GM12865 (cell line): ENCODE data around the gene FER.

Experiments
- DNase-seq: peaks from one replicate; pipeline ENCODE4 v3.0.0; 2010; ENCODE audit warnings: low read depth
- H3K4me3 ChIP-seq: 2 replicates; pipeline ENCODE4 v1.5.1; 2011; ENCODE audit warnings: mild to moderate bottlenecking, low read depth, low read length, control low read depth
- TF ChIP-seq, protein P1 (sequence below): IDR thresholded peaks from 2 replicates; pipeline ENCODE4 v1.5.1; 2011; ENCODE audit warnings: low read length, control low read depth, low read depth, inconsistent platforms; ENCODE audit not compliant: insufficient read depth; ENCODE audit errors: missing control alignments

The FER gene

DNA sequence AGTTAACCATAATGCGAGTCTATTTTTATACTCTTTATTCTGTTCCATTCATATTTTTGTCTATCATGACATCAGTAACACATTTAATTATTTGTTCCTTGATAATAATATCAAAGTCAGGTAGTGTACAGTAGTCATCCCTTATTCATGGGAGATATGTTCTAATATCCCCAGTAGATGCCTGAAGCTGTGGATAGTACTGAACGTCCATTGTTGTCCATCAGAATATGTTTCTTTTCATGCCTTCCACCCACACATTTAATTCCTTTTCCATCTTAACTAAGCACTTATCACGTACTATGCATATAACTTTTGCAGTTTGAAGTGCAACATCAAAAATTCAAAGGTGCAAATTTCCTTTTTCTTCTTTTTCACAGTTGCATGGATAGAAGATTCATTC lies 53.6 kb downstream of the FER start:
- no peak overlapping the region for H3K4me3 ChIP-seq
- no peak for DNase-seq
- TF ChIP-seq, protein P1, sequence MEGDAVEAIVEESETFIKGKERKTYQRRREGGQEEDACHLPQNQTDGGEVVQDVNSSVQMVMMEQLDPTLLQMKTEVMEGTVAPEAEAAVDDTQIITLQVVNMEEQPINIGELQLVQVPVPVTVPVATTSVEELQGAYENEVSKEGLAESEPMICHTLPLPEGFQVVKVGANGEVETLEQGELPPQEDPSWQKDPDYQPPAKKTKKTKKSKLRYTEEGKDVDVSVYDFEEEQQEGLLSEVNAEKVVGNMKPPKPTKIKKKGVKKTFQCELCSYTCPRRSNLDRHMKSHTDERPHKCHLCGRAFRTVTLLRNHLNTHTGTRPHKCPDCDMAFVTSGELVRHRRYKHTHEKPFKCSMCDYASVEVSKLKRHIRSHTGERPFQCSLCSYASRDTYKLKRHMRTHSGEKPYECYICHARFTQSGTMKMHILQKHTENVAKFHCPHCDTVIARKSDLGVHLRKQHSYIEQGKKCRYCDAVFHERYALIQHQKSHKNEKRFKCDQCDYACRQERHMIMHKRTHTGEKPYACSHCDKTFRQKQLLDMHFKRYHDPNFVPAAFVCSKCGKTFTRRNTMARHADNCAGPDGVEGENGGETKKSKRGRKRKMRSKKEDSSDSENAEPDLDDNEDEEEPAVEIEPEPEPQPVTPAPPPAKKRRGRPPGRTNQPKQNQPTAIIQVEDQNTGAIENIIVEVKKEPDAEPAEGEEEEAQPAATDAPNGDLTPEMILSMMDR = no peak

DNA sequence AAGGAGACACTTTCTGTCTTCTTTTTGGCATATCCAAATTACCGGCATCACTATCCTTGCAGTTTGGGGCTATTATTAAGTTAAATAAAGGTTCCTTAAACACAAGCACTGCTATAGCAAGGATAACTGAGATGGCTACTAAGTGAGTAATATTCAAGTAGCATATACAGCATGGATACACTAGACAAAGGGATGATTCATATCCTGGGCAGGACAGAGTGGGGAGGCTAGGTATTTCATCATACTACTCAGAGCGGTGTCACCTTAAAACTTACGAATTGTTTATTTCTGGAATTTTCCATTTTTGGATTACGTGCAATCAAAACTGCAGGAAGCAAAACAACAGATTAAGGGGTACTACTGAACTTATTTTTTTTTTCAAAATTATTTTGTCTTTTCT lies 54.1 kb downstream of the FER start:
- TF ChIP-seq, protein P1 = no peak
- no peak for DNase-seq

DNA sequence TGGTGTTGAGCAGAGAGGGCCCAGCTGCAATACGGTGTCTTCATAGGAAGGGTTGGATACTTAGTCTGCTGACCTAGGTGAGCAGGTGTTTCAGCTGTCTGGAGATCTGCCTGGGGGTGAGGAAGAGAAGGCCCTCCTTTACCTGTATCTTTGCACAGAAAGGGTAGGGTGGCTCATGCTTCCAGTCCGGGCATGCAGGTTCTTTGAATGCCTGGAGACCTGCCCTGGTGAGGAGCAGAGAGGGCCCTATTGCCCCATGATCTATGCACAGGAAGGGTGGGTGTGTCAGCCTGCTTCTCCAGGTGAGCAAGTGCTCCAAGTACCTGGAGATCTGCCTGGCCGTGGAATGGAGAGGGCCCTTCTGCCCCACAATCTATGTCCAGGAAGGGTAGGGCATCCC lies 63.0 kb downstream of the FER start:
- no peak overlapping the region for H3K4me3 ChIP-seq
- TF ChIP-seq, protein P1 = no peak
- no peak for DNase-seq

More for the DNA sequence above, 54.1 kb downstream of the FER start:
- no peak overlapping the region for H3K4me3 ChIP-seq

DNA sequence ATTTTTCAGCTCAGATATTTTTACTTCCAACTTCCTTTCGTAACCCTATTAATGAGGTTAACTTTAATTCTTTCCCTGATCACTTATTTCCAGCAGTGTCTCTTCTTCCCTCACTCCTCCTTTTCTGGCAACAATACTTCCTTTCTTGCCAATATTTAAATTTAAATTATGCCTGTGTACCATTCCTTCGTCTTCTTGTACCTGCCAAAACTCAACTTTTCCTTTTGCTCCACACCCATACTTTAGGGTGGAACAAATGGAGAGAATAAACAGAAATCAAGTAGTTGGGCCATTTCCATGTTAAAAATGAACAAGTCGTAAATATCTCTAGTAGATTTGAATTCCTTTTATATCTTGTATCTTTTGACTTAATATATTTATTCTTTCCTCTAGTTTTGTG lies 66.0 kb downstream of the FER start:
- DNase-seq = no peak
- H3K4me3 ChIP-seq = no peak overlapping the region
- TF ChIP-seq, protein P1 = no peak

DNA sequence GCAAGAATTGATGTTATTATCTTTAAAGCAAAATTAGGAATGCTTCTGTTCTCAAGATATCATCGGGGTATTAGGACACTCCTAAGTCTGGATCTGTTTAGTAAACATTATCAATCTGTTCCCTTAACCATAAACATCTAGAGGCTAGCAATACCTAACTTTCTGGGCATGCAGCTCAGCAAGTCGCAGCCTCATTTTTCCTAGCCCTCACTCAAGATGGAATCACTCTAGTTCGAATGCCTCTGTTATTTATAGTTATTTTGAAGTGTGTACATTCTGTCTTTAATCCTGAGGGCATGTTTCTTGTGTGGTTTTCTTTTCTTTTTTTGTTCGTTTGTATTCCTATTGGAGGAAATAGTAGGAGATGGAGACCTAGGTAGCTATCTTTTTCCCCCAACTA lies 66.9 kb downstream of the FER start:
- H3K4me3 ChIP-seq = no peak overlapping the region
- TF ChIP-seq, protein P1 = no peak
- no peak for DNase-seq

DNA sequence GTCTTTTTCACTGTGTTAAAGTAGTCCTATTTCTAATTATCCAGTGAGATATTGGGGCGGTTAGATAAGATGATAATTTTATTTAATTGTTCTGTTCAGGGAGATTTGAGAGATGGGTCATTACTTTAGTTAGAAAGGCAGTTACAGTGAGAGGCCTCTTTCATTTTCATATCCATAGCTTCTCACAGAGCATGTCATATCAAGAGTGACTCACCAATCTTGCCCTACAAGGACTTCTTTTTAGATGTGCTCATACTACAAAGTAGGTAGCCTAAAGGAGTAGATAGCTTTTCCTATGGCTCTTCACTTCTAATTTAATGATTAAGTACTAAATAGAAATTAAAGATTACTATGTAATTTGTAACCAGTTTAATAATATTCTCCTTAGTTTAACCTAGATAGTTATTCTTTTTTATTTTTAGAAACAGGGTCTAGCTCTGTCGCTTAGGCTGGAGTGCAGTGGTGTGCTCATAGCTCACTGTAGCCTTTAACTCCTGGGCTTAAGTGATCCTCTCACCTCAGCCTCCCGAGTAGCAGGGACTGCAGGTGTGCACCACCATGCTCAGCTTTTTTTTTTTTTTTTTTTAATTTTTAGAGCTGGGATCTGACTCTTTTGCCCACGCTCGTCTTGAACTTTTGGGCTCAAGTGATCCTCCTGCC lies 71.0 kb downstream of the FER start:
- TF ChIP-seq, protein P1 = no peak
- peak; percentile 54 for DNase-seq
- H3K4me3 ChIP-seq = no peak overlapping the region

DNA sequence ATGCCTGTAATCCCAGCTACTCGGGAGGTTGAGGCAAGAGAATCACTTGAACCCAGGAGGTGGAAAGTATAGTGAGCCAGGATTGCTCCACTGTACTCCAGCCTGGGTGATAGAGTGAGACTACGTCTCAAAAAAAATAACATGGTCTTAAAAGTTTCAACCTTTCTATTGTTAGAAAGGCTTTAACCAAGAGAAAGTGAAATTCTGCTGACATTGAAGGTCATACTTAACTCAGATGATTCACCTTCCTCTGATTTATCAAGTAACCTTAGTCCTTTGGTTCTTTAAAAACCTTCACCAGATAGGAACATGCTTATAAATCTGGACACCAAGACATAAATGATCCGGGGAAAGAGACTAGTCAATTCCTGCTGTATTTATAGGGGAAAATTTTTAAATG lies 73.3 kb downstream of the FER start:
- no peak overlapping the region for H3K4me3 ChIP-seq
- DNase-seq = no peak
- TF ChIP-seq, protein P1 = no peak
